ENCODE results near the gene PEAK1.

GRCh38 chr15:77291107-77291506 is 128.8 kb downstream of the PEAK1 start:
- no peak for TF ChIP-seq CTCF (IDR thresholded peaks at IDR 0.05)
- TF ChIP-seq EP300 (IDR thresholded peaks at IDR 0.05) = no peak
